Neural progenitor cell (in vitro differentiated cells): ENCODE results near the gene TIMM23.
"Not testable (repeated sequence)": the region's sequence is repeated elsewhere in the genome, so short reads cannot be mapped to it uniquely, and the experiment has no call there.

Experiments used
- EZH2 ChIP-seq: fragments of 200-600 bp; sonication (generic); IDR thresholded peaks from 2 replicates; pipeline ENCODE4 v1.6.1; 2017; ENCODE audit warnings: antibody characterized with exemption, mild to moderate bottlenecking, moderate library complexity
- TF ChIP-seq, protein P1 (sequence below): fragments of 200-600 bp; sonication (generic); IDR thresholded peaks from 2 replicates; pipeline ENCODE4 v1.5.1; 2017; ENCODE audit warnings: antibody characterized with exemption, mild to moderate bottlenecking

DNA sequence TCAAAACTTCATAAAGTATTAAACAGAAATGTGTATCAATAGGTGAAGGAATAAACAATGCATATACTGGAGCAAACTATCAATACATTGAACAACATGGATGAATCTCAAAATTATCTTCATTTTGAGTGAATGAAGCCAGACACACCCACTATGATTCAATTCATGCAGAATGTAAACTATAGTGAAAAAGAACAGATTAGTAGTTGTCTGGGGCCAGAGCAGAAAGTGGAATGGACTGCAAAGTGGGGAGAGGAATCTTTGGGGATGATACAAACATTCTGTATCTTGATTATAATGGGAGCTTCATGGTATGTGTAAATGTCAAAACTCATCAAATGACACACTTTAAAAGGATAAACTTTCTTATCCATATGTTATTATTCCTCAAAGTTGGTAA is 23.5 kb upstream of the TIMM23 start:
- TF ChIP-seq, protein P1, sequence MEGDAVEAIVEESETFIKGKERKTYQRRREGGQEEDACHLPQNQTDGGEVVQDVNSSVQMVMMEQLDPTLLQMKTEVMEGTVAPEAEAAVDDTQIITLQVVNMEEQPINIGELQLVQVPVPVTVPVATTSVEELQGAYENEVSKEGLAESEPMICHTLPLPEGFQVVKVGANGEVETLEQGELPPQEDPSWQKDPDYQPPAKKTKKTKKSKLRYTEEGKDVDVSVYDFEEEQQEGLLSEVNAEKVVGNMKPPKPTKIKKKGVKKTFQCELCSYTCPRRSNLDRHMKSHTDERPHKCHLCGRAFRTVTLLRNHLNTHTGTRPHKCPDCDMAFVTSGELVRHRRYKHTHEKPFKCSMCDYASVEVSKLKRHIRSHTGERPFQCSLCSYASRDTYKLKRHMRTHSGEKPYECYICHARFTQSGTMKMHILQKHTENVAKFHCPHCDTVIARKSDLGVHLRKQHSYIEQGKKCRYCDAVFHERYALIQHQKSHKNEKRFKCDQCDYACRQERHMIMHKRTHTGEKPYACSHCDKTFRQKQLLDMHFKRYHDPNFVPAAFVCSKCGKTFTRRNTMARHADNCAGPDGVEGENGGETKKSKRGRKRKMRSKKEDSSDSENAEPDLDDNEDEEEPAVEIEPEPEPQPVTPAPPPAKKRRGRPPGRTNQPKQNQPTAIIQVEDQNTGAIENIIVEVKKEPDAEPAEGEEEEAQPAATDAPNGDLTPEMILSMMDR = not testable (repeated sequence)
- TF ChIP-seq EZH2 = not testable (repeated sequence)
